D721Med (cell line): Measurements from ENCODE around the gene PCNT.

ENCODE experiments used
- DNase-seq: peaks from one replicate; pipeline ENCODE4 v3.0.0; 2011; ENCODE audit warnings: low spot score; ENCODE audit not compliant: insufficient read length
- FAIRE-seq: peaks from 2 replicates; lab custom pipeline; 2011; peaks lifted over from hg19 to GRCh38; lab: Jason Lieb, UNC
- TF ChIP-seq, protein P1 (sequence below): IDR thresholded peaks from 2 replicates; pipeline ENCODE4 v1.5.1; 2012; ENCODE audit warnings: mild to moderate bottlenecking, control low read depth; ENCODE audit not compliant: insufficient read depth; ENCODE audit errors: missing control alignments

PCNT gene

DNA sequence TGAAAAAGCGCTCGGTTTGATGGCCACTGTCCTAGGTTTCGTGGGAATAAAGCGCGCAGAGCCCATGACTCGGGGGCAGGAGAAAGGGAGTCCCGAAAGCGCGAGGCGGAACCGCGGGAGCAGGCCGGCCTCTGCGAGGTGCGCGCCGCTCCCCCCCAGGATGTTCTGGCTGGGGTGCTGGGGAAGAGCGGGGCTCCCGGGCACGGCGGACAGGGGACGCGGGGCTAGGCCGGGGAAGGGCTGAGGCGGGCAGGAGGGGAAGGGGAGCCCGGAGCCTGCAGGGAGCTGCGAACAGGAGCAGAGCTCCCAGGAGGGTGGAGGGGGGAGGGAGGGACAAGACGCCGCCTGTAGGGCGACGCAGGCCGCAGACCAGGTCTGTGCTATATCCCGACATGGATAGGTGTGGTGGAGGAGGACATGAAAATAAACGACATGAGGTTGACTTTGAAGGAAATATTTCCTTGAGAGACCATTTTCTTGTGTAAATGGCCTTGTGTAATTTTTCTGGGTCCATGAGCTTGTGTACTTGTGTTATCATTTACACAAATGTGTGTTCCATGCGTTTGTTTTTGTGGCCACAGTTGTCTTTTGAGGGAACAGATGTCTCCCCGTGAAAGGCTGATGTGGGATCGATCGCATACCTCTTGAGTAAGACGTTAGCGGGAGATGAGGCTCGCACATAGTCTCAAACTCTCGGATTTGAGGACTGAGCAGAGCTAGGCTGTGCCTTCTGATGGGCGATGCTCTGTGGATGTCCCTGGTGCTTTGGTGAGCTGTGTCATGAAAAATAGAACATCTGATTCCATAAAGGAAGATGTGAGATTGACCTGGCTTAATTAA, 1.3 kb downstream of the PCNT start:
- TF ChIP-seq, protein P1, sequence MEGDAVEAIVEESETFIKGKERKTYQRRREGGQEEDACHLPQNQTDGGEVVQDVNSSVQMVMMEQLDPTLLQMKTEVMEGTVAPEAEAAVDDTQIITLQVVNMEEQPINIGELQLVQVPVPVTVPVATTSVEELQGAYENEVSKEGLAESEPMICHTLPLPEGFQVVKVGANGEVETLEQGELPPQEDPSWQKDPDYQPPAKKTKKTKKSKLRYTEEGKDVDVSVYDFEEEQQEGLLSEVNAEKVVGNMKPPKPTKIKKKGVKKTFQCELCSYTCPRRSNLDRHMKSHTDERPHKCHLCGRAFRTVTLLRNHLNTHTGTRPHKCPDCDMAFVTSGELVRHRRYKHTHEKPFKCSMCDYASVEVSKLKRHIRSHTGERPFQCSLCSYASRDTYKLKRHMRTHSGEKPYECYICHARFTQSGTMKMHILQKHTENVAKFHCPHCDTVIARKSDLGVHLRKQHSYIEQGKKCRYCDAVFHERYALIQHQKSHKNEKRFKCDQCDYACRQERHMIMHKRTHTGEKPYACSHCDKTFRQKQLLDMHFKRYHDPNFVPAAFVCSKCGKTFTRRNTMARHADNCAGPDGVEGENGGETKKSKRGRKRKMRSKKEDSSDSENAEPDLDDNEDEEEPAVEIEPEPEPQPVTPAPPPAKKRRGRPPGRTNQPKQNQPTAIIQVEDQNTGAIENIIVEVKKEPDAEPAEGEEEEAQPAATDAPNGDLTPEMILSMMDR = peak; percentile 11
- no peak for DNase-seq

DNA sequence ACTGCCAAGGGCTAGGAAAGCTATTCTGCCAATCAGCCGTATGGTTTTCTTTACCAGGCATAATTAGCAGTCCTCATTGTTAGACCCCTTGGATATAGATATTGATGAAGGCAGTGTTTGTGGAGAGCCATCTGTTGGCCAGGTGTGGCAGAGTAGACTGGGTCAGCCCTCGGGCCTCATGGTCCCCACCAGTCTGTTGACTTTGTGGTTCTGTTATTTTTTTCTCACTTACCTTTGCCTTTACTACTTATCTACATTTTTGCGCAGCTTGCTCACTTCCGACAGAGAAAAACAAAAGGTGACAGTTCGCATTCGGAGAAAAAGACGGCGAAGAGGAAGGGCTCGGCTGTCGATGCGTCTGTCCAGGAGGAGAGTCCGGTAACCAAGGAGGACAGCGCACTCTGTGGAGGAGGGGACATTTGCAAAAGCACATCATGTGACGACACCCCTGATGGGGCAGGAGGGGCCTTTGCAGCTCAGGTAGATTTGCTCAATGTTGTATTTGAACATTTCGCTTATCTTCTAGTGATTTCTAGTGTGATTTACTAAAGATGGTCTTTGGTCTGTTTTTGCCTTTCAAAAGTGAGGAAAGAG, 2.3 kb downstream of the PCNT start:
- DNase-seq = no peak
- FAIRE-seq = no peak
- TF ChIP-seq, protein P1 = peak; percentile 22

More for the DNA sequence above, 1.3 kb downstream of the PCNT start:
- no peak for FAIRE-seq

DNA sequence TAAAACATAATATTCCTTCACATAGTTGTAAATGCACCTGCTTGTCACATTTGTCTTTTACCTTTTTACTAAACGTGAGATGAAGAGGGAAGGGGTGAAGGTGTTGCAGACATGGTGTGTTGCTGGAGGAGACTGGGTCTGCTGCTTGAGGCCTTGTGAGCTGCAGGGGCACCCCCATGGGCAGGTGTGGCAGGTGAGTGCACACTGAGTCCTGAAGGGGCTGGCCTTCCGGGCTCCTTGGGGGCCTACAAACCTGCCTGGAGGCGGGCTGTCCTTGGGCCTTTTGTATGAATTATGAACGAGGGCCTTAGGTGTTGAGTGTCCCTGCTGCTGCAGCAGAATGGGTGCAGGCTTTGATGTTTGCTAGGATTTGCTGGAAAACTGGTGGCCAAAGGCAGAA, 3.8 kb downstream of the PCNT start:
- no peak for FAIRE-seq
- TF ChIP-seq, protein P1 = no peak
- DNase-seq = no peak

DNA sequence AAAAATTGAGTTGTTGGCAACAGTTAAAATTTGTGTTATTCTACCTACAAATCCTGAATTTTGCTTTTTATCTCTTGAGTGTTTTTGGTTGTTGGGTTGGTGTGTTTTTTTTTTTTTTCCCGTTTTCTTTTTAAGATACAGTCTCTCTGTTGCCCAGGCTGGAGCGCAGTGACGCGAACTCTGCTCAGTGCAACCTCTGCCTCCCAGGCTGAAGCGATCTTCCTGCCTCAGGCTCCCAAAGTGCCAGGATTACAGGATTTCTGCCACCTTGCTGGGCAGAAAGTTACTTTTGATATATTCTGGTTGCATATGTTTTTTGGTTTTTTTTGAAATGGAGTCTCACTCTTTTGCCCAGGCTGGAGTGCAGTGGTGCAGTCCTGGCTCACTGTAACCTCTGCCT, 4.2 kb downstream of the PCNT start:
- TF ChIP-seq, protein P1 = no peak
- FAIRE-seq (no peak), DNase-seq (no peak)

DNA sequence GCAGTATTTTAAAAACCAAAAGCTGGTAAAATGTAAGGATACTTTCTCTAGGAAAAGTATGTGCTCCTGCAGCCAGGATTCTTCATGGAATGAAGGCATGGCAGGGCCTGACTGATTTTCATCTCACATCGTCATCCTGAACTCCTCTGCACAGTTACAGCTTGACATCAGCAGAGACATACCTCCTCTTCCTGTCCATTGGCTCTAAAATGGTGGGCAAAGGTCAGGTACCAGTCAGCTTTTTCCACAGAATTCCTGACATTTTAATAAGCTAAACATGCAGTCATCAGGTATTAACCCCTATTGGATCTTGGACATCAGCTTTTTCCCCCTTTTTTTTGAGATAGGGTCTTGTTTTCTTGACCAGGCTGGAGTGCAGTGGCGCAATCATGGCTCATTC, 5.8 kb downstream of the PCNT start:
- FAIRE-seq (no peak), DNase-seq (no peak)
- TF ChIP-seq, protein P1 = no peak

DNA sequence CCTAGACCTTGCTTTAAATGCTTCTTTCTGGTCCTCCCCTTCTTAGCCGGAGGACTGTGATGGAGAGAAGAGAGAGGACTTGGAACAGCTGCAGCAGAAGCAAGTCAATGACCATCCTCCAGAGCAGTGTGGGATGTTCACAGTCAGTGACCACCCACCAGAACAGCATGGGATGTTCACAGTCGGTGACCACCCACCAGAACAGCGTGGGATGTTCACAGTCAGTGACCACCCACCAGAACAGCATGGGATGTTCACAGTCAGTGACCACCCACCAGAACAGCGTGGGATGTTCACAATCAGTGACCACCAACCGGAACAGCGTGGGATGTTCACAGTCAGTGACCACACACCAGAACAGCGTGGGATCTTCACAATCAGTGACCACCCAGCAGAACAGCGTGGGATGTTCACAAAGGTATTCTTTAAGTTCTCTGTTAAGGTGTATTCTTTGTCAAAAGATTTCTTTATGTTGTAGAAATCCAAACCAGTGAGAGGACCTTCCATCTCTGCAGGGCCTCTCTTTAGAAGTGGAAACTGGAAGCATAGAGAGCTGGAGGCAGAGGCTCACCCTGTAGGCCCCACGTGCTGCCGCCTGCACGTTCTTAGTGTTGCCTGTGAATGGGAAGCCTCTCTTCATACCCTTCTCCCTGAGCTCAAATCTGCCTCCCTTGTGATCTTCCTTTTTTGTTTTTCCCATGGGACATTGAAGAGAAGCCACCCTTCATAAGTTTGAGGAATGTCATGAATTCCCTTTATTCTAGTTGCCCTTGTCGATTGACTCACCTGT, 10.6 kb downstream of the PCNT start:
- FAIRE-seq (no peak), DNase-seq (no peak)
- TF ChIP-seq, protein P1 = no peak
